Measurements from ENCODE around the gene NR1H4. TPM values are rescaled to one million over a fixed set of nuclear protein-coding genes. Genes with fewer than 3 reads are reported as not detected.

Gene NR1H4
- total RNA-seq, 1 donor from 2014 or later: not detected

Other genes with a start within 250 kb of the NR1H4 start
- 0.15 and 0.41 TPM in 2 replicates for gene DEPDC4, start 206.8 kb upstream of the NR1H4 start, total RNA-seq
- gene SCYL2, start 206.7 kb upstream of the NR1H4 start, total RNA-seq: 41.9 and 59.4 TPM in 2 replicates
- gene SLC17A8, start 116.8 kb upstream of the NR1H4 start, total RNA-seq: not detected in 2 replicates
- 19.2 and 30.0 TPM in 2 replicates for gene GAS2L3, start 99.8 kb downstream of the NR1H4 start, total RNA-seq

Data from glomerular endothelial cell (primary cell).